Nucleus accumbens (tissue), 56 donors: ENCODE measurements around the gene STYXL1.

Experiments
- DNase-seq, 56 donors: peaks; one replicate each; lab custom pipeline; 2025; lab: John Stamatoyannopoulos, UW

STYXL1 gene

GRCh38 chr7:75982306-75983064 is 65.3 kb downstream of the STYXL1 start:
- DNase-seq: no peak

- DNase-seq: no peak
Observed at GRCh38 chr7:75981453-75982305, 66.1 kb downstream of the STYXL1 start.

GRCh38 chr7:75981203-75981452 is 66.7 kb downstream of the STYXL1 start:
- no peak for DNase-seq

GRCh38 chr7:75980430-75981202 is 67.2 kb downstream of the STYXL1 start:
- no peak for DNase-seq

- no peak for DNase-seq
Observed at GRCh38 chr7:75979759-75980429, 67.9 kb downstream of the STYXL1 start.

- DNase-seq: peak in 6 of 56 donors; percentile 15 to 38 (median 24)
Observed at GRCh38 chr7:75977743-75978142, 70.1 kb downstream of the STYXL1 start.

GRCh38 chr7:75971961-75972763 is 75.6 kb downstream of the STYXL1 start:
- no peak for DNase-seq

GRCh38 chr7:75971309-75971960 is 76.4 kb downstream of the STYXL1 start:
- DNase-seq: no peak

GRCh38 chr7:75969704-75970498 is 77.9 kb downstream of the STYXL1 start:
- DNase-seq: no peak

GRCh38 chr7:75969182-75969581 is 78.6 kb downstream of the STYXL1 start:
- DNase-seq: peak in 1 of 56 donors; percentile 54

GRCh38 chr7:75968561-75969001 is 79.2 kb downstream of the STYXL1 start:
- DNase-seq: peak in 47 of 56 donors; percentile 25 to 88 (median 54)

- DNase-seq: no peak
Observed at GRCh38 chr7:75968012-75968411, 79.8 kb downstream of the STYXL1 start.

- peak in 4 of 56 donors; percentile 12 to 32 (median 18) for DNase-seq
Observed at GRCh38 chr7:75967487-75967997, 80.3 kb downstream of the STYXL1 start.

GRCh38 chr7:75967055-75967454 is 80.7 kb downstream of the STYXL1 start:
- DNase-seq: no peak

GRCh38 chr7:75966190-75966961 is 81.4 kb downstream of the STYXL1 start:
- peak in 20 of 56 donors; percentile 19 to 65 (median 34) for DNase-seq

GRCh38 chr7:75965617-75966016 is 82.2 kb downstream of the STYXL1 start:
- DNase-seq: no peak

GRCh38 chr7:75963381-75963995 is 84.3 kb downstream of the STYXL1 start:
- DNase-seq: no peak
